Measurements from ENCODE around the gene TNFRSF1B.

DNA sequence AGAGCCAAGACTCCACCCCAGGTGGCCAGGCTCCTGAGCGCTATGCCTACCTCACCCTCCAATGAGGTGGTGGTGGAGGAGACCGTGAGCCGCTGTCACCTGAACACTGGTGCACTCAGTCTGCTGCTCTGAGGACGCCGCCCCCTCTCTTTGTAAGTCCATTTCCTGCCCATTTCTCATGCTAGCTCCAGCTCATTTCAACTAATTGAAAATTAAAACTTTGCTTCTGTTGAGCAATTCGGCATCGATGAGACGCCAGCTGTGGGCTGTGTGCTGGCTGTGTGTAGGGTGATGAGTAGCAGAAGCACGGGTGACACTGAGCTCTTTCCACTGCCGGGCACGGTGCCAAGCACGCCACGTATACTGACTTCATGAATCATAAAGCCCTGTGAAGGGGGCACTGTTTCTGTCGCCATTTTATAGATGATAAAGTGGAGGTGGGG, 11.2 kb downstream of the TNFRSF1B start:
- TF ChIP-seq, protein P1, sequence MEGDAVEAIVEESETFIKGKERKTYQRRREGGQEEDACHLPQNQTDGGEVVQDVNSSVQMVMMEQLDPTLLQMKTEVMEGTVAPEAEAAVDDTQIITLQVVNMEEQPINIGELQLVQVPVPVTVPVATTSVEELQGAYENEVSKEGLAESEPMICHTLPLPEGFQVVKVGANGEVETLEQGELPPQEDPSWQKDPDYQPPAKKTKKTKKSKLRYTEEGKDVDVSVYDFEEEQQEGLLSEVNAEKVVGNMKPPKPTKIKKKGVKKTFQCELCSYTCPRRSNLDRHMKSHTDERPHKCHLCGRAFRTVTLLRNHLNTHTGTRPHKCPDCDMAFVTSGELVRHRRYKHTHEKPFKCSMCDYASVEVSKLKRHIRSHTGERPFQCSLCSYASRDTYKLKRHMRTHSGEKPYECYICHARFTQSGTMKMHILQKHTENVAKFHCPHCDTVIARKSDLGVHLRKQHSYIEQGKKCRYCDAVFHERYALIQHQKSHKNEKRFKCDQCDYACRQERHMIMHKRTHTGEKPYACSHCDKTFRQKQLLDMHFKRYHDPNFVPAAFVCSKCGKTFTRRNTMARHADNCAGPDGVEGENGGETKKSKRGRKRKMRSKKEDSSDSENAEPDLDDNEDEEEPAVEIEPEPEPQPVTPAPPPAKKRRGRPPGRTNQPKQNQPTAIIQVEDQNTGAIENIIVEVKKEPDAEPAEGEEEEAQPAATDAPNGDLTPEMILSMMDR (IDR thresholded peaks at IDR 0.05 in 2 of 3, conservative IDR thresholded peaks at IDR 0.05 in 1 of 3; ENCODE audit: borderline replicate concordance in 1 of 3, insufficient read depth in 1 of 3, low read depth in 2 of 3, low read length in 2 of 3), result no peak
- no peak for TF ChIP-seq POLR2A (IDR thresholded peaks at IDR 0.05; ENCODE audit: borderline replicate concordance, extremely low read depth, insufficient read depth, insufficient read length)
- TF ChIP-seq, protein P2, sequence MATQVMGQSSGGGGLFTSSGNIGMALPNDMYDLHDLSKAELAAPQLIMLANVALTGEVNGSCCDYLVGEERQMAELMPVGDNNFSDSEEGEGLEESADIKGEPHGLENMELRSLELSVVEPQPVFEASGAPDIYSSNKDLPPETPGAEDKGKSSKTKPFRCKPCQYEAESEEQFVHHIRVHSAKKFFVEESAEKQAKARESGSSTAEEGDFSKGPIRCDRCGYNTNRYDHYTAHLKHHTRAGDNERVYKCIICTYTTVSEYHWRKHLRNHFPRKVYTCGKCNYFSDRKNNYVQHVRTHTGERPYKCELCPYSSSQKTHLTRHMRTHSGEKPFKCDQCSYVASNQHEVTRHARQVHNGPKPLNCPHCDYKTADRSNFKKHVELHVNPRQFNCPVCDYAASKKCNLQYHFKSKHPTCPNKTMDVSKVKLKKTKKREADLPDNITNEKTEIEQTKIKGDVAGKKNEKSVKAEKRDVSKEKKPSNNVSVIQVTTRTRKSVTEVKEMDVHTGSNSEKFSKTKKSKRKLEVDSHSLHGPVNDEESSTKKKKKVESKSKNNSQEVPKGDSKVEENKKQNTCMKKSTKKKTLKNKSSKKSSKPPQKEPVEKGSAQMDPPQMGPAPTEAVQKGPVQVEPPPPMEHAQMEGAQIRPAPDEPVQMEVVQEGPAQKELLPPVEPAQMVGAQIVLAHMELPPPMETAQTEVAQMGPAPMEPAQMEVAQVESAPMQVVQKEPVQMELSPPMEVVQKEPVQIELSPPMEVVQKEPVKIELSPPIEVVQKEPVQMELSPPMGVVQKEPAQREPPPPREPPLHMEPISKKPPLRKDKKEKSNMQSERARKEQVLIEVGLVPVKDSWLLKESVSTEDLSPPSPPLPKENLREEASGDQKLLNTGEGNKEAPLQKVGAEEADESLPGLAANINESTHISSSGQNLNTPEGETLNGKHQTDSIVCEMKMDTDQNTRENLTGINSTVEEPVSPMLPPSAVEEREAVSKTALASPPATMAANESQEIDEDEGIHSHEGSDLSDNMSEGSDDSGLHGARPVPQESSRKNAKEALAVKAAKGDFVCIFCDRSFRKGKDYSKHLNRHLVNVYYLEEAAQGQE (IDR thresholded peaks at IDR 0.05; ENCODE audit: low read depth), result no peak
- no peak for TF ChIP-seq EZH2 (IDR thresholded peaks at IDR 0.05)
- no peak for TF ChIP-seq SRF (IDR thresholded peaks at IDR 0.05; ENCODE audit: low read depth)
- TF ChIP-seq POLR2AphosphoS5 (IDR thresholded peaks at IDR 0.05; ENCODE audit: low read depth, low read length), result no peak
- TF ChIP-seq FOSL1 (IDR thresholded peaks at IDR 0.05; ENCODE audit: low read depth), result no peak; the same call in 1 of the 2 replicates
- no peak for TF ChIP-seq EZH2phosphoT487 (IDR thresholded peaks at IDR 0.05; ENCODE audit: borderline replicate concordance)
- TF ChIP-seq SP1 (IDR thresholded peaks at IDR 0.05; ENCODE audit: low read depth), result no peak
- no peak for TF ChIP-seq JUND (IDR thresholded peaks at IDR 0.05)
- TF ChIP-seq CEBPB (IDR thresholded peaks at IDR 0.05; ENCODE audit: low read depth), result no peak
- no peak for TF ChIP-seq ZNF274 (IDR thresholded peaks at IDR 0.05; ENCODE audit: low read depth, low read length)
- TF ChIP-seq, protein P3, sequence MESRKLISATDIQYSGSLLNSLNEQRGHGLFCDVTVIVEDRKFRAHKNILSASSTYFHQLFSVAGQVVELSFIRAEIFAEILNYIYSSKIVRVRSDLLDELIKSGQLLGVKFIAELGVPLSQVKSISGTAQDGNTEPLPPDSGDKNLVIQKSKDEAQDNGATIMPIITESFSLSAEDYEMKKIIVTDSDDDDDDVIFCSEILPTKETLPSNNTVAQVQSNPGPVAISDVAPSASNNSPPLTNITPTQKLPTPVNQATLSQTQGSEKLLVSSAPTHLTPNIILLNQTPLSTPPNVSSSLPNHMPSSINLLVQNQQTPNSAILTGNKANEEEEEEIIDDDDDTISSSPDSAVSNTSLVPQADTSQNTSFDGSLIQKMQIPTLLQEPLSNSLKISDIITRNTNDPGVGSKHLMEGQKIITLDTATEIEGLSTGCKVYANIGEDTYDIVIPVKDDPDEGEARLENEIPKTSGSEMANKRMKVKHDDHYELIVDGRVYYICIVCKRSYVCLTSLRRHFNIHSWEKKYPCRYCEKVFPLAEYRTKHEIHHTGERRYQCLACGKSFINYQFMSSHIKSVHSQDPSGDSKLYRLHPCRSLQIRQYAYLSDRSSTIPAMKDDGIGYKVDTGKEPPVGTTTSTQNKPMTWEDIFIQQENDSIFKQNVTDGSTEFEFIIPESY (IDR thresholded peaks at IDR 0.05; ENCODE audit: extremely low read depth, insufficient replicate concordance, low read length), result no peak
